ENCODE measurements around the gene POU3F4.

- no peak for TF ChIP-seq TAF1 (IDR thresholded peaks at IDR 0.05; ENCODE audit: borderline replicate concordance, low read depth, low read length)
- no peak for TF ChIP-seq POLR2A (IDR thresholded peaks at IDR 0.05; ENCODE audit: low read depth, low read length)
- no peak for TF ChIP-seq POLR2AphosphoS5 (IDR thresholded peaks at IDR 0.05; ENCODE audit: low read depth, low read length)
Measured at GRCh38 chrX:83469551-83469950, 38.5 kb upstream of the POU3F4 start.
